ENCODE measurements around the gene RPA3. TPM values are rescaled to one million over a fixed set of nuclear protein-coding genes. Genes with fewer than 3 reads are reported as not detected.
A peak's percentile ranks its signal among the peaks of the same experiment; 100 is the strongest.

RPA3 gene
- total RNA-seq, 2 donors from 2014 or later = 64.3 to 76.7 TPM

DNA sequence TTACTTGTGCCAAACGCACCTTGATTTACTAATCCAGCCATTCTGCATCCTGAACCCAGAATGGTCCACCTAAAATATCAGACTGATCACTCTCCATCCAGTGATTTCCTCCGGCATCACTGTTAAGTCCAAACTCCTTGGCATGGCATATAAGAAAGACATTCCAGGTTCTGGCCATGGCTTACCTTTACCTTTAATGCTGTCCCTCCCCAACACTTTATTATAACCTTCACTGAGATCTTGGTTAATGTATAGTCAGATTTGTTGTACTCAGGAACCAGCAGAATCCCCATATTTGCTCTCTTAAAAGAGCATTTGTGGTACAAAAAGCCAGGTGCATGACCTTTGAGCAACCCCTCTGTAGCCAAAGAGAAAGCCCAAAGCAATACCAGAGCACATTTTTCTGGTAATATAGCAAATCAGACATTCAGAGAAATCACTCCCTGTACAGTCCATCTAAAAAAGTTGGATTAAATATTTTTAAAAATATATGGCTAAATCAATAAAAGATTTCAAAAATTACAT lies 67.7 kb downstream of the RPA3 start:
- ATAC-seq = no peak
- no peaks in the 10 kb centered on the region for H3K27me3 Mint-ChIP-seq
- H3K4me1 Mint-ChIP-seq (ENCODE audit: low read depth in 2 of 2) = peaks cover 21 to 24% of the 10 kb centered on the region in 2 donors
- H3K27ac Mint-ChIP-seq = no peak overlapping the region
- no peak overlapping the region for H3K4me3 Mint-ChIP-seq
- no peaks in the 10 kb centered on the region for H3K36me3 Mint-ChIP-seq
- DNase-seq (ENCODE audit: low spot score) = no peak
- H3K9me3 Mint-ChIP-seq = no peaks in the 10 kb centered on the region

DNA sequence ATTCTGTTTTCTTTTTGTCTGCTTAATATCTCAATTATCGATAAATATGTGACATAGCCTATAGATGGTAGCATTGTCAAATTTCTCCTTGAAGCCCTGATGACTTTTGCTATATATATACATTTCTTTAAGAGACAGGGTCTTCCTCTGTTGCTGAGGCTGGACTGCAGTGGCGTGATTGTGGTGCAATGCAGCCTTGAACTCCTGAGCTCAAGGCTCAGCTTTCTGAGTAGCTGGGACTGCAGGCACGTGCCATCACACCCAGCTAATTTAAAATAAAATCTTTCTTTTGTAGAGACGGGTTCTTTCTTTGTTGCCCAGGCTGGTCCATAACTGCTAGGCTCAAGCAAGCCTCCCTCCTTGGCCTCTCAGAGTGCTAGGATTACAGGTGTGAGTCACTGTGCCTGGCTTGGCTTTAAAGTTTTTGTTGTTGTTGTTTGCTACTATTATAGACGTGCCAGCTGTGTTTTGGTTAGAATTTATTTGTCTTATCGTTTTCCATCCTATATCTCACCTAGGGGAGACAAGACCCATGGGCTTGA lies 70.8 kb downstream of the RPA3 start:
- Mint-ChIP-seq H3K4me1 (ENCODE audit: low read depth in 2 of 2) (peaks cover 11 to 20% of the 10 kb centered on the region in 2 donors), H3K36me3 (peaks cover 5% of the 10 kb centered on the region), H3K27me3 (no peaks in the 10 kb centered on the region), H3K9me3 (no peaks in the 10 kb centered on the region), H3K27ac (no peak overlapping the region), H3K4me3 (no peak overlapping the region)
- DNase-seq (ENCODE audit: low spot score) (no peak), ATAC-seq (no peak)

DNA sequence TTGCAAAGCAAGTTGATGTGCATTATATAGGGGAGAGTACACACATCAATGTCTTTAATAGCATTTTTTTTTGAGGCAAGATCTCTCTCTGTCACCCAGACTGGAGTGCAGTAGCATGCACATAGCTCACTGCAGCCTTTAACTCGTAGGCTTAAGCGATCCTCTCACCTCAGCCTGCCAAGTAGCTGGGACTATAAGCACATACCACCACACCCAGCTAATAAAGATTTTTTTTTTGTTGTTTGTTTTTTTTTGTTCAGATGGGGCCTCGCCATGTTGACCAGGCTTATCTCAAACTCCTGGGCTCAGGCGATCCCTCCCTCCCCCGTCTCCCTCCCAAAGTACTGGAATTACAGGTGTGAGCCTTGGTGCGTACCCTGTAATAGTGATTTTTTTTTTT lies 76.3 kb downstream of the RPA3 start:
- H3K4me3 Mint-ChIP-seq = peak overlapping the region; percentile 96
- peaks cover 5% of the 10 kb centered on the region for H3K36me3 Mint-ChIP-seq
- peaks cover 25 to 29% of the 10 kb centered on the region in 2 donors for H3K4me1 Mint-ChIP-seq (ENCODE audit: low read depth in 2 of 2)
- no peak for ATAC-seq
- H3K9me3 Mint-ChIP-seq = no peaks in the 10 kb centered on the region
- H3K27me3 Mint-ChIP-seq = no peaks in the 10 kb centered on the region
- H3K27ac Mint-ChIP-seq = peak overlapping the region; percentile 16 to 98
- no peak for DNase-seq (ENCODE audit: low spot score)

- H3K4me3 Mint-ChIP-seq = peak overlapping the region; percentile 96
- H3K9me3 Mint-ChIP-seq = no peaks in the 10 kb centered on the region
- H3K27me3 Mint-ChIP-seq = no peaks in the 10 kb centered on the region
- DNase-seq (ENCODE audit: low spot score) (no peak), ATAC-seq (peak in 1 of 2 donors; percentile 0)
- peaks cover 25 to 29% of the 10 kb centered on the region in 2 donors for H3K4me1 Mint-ChIP-seq (ENCODE audit: low read depth in 2 of 2)
- peak overlapping the region; percentile 93 to 98 for H3K27ac Mint-ChIP-seq
- H3K36me3 Mint-ChIP-seq = peaks cover 5% of the 10 kb centered on the region
Observed at GRCh38 chr7:7641129-7641663, 77.2 kb downstream of the RPA3 start.

- Mint-ChIP-seq H3K27ac (peak within 1 kb of the TSS; percentile 93 to 98), H3K4me3 (peak within 1 kb of the TSS; percentile 96)
Observed at GRCh38 chr7:7640221-7641128, 77.9 kb downstream of the RPA3 start, which contains the start of gene UMAD1. Gene UMAD1 (plus strand): TSS chr7:7640752. CDS start chr7:7673372, 32,620 bp downstream.

GRCh38 chr7:7639847-7640220 lies 78.6 kb downstream of the RPA3 start:
- peaks cover 5% of the 10 kb centered on the region for H3K36me3 Mint-ChIP-seq
- ATAC-seq (no peak), DNase-seq (ENCODE audit: low spot score) (no peak)
- H3K4me1 Mint-ChIP-seq (ENCODE audit: low read depth in 2 of 2) = peaks cover 25 to 29% of the 10 kb centered on the region in 2 donors
- H3K27me3 Mint-ChIP-seq = no peaks in the 10 kb centered on the region
- H3K27ac Mint-ChIP-seq = peak overlapping the region; percentile 93 to 98
- H3K4me3 Mint-ChIP-seq = peak overlapping the region; percentile 96
- H3K9me3 Mint-ChIP-seq = no peaks in the 10 kb centered on the region

More at GRCh38 chr7:7640221-7641128, 77.9 kb downstream of the RPA3 start, which contains the start of gene UMAD1:
- Mint-ChIP-seq H3K4me1 (ENCODE audit: low read depth in 2 of 2) (peaks cover 25 to 29% of the 10 kb centered on the region in 2 donors), H3K9me3 (no peaks in the 10 kb centered on the region), H3K27me3 (no peaks in the 10 kb centered on the region), H3K36me3 (peaks cover 5% of the 10 kb centered on the region)
- DNase-seq (ENCODE audit: low spot score) (peak; percentile 98), ATAC-seq (peak; percentile 99 to 100)

GRCh38 chr7:7639421-7639820 lies 79.0 kb downstream of the RPA3 start:
- Mint-ChIP-seq H3K27ac (peak overlapping the region; percentile 93 to 98), H3K4me3 (peak overlapping the region; percentile 96), H3K9me3 (no peaks in the 10 kb centered on the region), H3K27me3 (no peaks in the 10 kb centered on the region), H3K4me1 (ENCODE audit: low read depth in 2 of 2) (peaks cover 25 to 29% of the 10 kb centered on the region in 2 donors), H3K36me3 (peaks cover 5% of the 10 kb centered on the region)
- DNase-seq (ENCODE audit: low spot score) (no peak), ATAC-seq (no peak)

DNA sequence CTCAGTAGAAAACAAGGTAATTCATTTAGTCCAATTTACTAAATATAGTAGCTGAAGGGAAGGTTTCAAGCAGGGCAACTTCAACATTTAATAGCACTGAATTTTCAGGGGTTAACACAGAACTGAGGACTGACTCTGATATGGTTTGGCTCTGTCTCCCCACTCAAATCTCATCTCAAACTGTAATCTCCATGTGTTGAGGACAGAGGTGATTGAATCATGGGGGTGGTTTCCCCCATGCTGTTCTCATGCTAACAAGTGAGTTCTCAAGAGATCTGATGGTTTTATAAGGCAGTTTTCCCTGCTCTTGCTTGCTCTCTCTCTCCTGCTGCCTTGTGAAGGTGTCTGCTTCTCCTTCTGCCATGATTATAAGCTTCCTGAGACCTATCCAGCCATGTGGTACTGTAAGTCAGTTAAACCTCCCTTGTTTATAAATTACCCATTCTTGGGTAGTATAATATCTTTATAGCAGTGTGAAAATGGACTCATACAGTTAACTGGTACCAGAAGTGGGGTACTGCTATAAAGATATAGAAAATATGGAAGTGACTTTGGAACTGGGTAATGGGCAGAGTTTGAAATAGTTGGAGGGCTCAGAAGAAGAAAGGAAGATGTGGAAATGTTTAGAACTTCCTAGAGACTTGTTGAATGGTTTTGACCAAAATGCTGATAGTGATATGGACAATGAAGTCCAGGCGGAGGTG lies 87.6 kb downstream of the RPA3 start:
- H3K4me1 Mint-ChIP-seq (ENCODE audit: low read depth in 2 of 2) = no peaks in the 10 kb centered on the region
- H3K27ac Mint-ChIP-seq = no peak overlapping the region
- peaks cover 0 to 14% of the 10 kb centered on the region in 2 donors for H3K27me3 Mint-ChIP-seq
- peaks cover 7% of the 10 kb centered on the region for H3K36me3 Mint-ChIP-seq
- DNase-seq (ENCODE audit: low spot score) = no peak
- H3K4me3 Mint-ChIP-seq = no peak overlapping the region
- no peak for ATAC-seq
- no peaks in the 10 kb centered on the region for H3K9me3 Mint-ChIP-seq

GRCh38 chr7:7628476-7628875 lies 89.9 kb downstream of the RPA3 start:
- Mint-ChIP-seq H3K4me1 (ENCODE audit: low read depth in 2 of 2) (no peaks in the 10 kb centered on the region), H3K27me3 (peaks cover 0 to 16% of the 10 kb centered on the region in 2 donors), H3K27ac (no peak overlapping the region), H3K4me3 (no peak overlapping the region), H3K9me3 (no peaks in the 10 kb centered on the region), H3K36me3 (peaks cover 7% of the 10 kb centered on the region)
- ATAC-seq = no peak
- no peak for DNase-seq (ENCODE audit: low spot score)

DNA sequence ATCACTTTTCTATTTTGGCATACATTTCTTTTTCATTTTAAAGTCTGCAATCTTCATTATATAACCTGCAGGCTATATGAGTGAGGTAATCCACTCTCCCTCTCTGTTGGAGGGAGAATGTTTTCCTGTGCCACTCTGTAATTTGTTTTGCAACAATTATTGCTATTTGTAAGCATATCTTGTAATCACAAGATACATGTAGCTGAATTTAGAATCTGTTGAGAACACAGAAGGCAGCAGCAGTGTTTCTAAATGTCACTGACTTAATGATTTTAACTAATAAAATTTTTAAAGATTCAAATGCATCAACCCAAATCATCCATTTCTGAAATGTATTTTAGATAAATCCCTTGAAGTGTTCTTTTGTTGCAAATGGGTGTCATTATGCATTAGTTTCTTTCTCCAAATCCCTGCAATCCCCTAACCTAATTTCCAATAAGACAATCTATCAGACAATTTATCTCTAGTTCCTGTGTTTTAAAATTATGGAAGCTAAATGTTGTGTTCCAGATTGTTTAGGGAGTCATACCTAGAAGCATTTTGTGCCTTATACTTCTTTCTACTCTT lies 97.7 kb downstream of the RPA3 start:
- ATAC-seq (no peak), DNase-seq (ENCODE audit: low spot score) (no peak)
- H3K9me3 Mint-ChIP-seq = no peaks in the 10 kb centered on the region
- H3K4me1 Mint-ChIP-seq (ENCODE audit: low read depth in 2 of 2) = no peaks in the 10 kb centered on the region
- H3K27ac Mint-ChIP-seq = no peak overlapping the region
- peaks cover 6% of the 10 kb centered on the region in 2 donors for H3K27me3 Mint-ChIP-seq
- no peak overlapping the region for H3K4me3 Mint-ChIP-seq
- H3K36me3 Mint-ChIP-seq = no peaks in the 10 kb centered on the region

DNA sequence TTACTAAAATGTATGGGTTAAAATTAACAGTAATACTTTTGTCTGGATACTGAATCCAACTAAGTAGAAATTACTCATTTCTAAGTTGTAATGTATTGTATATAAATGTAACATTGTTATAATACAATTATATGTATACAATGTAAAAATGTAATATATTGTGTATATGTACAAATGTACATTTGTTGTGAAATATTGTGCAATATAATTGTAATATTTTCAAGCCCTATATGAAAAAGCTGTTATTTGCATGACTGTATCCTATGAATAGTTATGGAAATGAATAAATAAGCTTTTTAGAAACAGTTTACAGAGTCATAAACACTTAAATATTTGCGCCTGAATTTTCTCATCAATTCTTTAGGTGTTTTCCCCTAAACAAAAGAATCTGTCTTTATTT lies 98.2 kb downstream of the RPA3 start:
- no peak overlapping the region for H3K4me3 Mint-ChIP-seq
- H3K27me3 Mint-ChIP-seq = peaks cover 6% of the 10 kb centered on the region in 2 donors
- H3K9me3 Mint-ChIP-seq = no peaks in the 10 kb centered on the region
- no peak overlapping the region for H3K27ac Mint-ChIP-seq
- H3K36me3 Mint-ChIP-seq = no peaks in the 10 kb centered on the region
- ATAC-seq = no peak
- no peaks in the 10 kb centered on the region for H3K4me1 Mint-ChIP-seq (ENCODE audit: low read depth in 2 of 2)
- DNase-seq (ENCODE audit: low spot score) = no peak

- Mint-ChIP-seq H3K27me3 (peaks cover 4 to 6% of the 10 kb centered on the region in 2 donors), H3K4me1 (ENCODE audit: low read depth in 2 of 2) (no peaks in the 10 kb centered on the region), H3K36me3 (no peaks in the 10 kb centered on the region), H3K4me3 (no peak overlapping the region), H3K9me3 (no peaks in the 10 kb centered on the region), H3K27ac (no peak overlapping the region)
- ATAC-seq (no peak), DNase-seq (ENCODE audit: low spot score) (no peak)
Observed at GRCh38 chr7:7618410-7618809, 100.0 kb downstream of the RPA3 start.

DNA sequence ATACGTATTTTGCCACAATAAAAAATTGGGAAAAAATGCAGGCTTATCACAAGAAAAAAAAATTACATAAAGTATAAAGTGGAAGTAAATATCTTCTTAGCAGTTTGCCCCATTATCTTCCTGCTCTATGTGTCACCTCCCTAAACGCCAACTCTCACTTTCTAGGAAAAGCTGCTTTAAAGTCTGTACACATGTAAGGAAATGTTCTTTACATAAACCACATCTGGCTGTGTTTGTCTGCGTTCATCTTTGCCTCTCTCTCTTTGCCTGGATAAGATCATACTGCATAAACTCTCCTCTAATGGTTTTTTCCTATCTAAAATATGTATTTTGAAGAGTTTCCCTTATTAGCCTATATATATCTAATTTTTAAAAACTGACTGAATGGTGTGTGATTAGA lies 100.9 kb downstream of the RPA3 start:
- Mint-ChIP-seq H3K4me3 (no peak overlapping the region), H3K27ac (no peak overlapping the region), H3K4me1 (ENCODE audit: low read depth in 2 of 2) (no peaks in the 10 kb centered on the region), H3K36me3 (no peaks in the 10 kb centered on the region), H3K9me3 (no peaks in the 10 kb centered on the region), H3K27me3 (peaks cover 4 to 6% of the 10 kb centered on the region in 2 donors)
- ATAC-seq (no peak), DNase-seq (ENCODE audit: low spot score) (no peak)
